ENCODE data around the gene PSG1. TPM values are rescaled to one million over a fixed set of nuclear protein-coding genes. Genes with fewer than 3 reads are reported as not detected.

The PSG1 gene
- total RNA-seq, 1 experiment from 2014 or later, result not detected

- BruUV-seq (replicated peaks), result no TSS peak
- Histone ChIP-seq H2AFZ (ENCODE audit: low read length) (no peak overlapping the region), H3K79me2 (ENCODE audit: low read length) (no peaks in the 10 kb centered on the region), H3K27ac (ENCODE audit: low read length) (no peak overlapping the region), H4K20me1 (ENCODE audit: low read length) (no peaks in the 10 kb centered on the region), H3K9me2 (replicated peaks; ENCODE audit: low read length) (no peaks in the 10 kb centered on the region), H3F3A (ENCODE audit: low read length, unreplicated experiment) (no peaks in the 10 kb centered on the region), H3K36me3 (ENCODE audit: low read depth, low read length) (no peaks in the 10 kb centered on the region), H3K4me3 (ENCODE audit: low read length) (no peak overlapping the region), H3K9me3 (ENCODE audit: low read length) (no peaks in the 10 kb centered on the region), H3K9ac (ENCODE audit: low read length) (no peak overlapping the region), H3K4me2 (ENCODE audit: low read length) (no peak overlapping the region), H3K4me1 (ENCODE audit: insufficient read depth, low read length) (peaks cover 22% of the 10 kb centered on the region), H3K27me3 (ENCODE audit: low read length) (no peaks in the 10 kb centered on the region)
- CTCF ChIA-PET, result no interaction called here
- POLR2A ChIA-PET (ENCODE audit: unreplicated experiment), result no interaction called here
- TF ChIP-seq CTCF (conservative IDR thresholded peaks at IDR 0.05; ENCODE audit: low read depth, low read length) (no peak), EZH2 (IDR thresholded peaks at IDR 0.05; ENCODE audit: low read length, unreplicated experiment) (no peak), EZH2phosphoT487 (IDR thresholded peaks at IDR 0.05; ENCODE audit: borderline replicate concordance, low read length) (no peak)
- intact Hi-C loops (cut with micrococcal nuclease), result no loop called here
- DNase-seq (no peak), ATAC-seq (peak; percentile 64)
These were observed 62.6 kb downstream of the PSG1 start for GRCh38 chr19:42816894-42817293.

Other genes starting within 250 kb of the PSG1 start
- not detected in 2 replicates for gene PSG3, start 139.2 kb downstream of the PSG1 start, total RNA-seq (2014; rRNA removed)
- not detected in 2 replicates for gene PSG8, start 114.0 kb downstream of the PSG1 start, total RNA-seq (2014; rRNA removed)
- gene PSG6, start 38.2 kb upstream of the PSG1 start, total RNA-seq (2014; rRNA removed), result not detected in 2 replicates
- not detected in 2 replicates for gene PSG7, start 57.5 kb upstream of the PSG1 start, total RNA-seq (2014; rRNA removed)
- gene PSG11, start 146.8 kb upstream of the PSG1 start, total RNA-seq (2014; rRNA removed), result not detected in 2 replicates
- gene PSG2, start 203.0 kb upstream of the PSG1 start, total RNA-seq (2014; rRNA removed), result not detected in 2 replicates